ENCODE measurements around the gene GCSAM.
A peak's percentile ranks its signal among the peaks of the same experiment; 100 is the strongest.

GCSAM gene, protein sequence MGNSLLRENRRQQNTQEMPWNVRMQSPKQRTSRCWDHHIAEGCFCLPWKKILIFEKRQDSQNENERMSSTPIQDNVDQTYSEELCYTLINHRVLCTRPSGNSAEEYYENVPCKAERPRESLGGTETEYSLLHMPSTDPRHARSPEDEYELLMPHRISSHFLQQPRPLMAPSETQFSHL

DNA sequence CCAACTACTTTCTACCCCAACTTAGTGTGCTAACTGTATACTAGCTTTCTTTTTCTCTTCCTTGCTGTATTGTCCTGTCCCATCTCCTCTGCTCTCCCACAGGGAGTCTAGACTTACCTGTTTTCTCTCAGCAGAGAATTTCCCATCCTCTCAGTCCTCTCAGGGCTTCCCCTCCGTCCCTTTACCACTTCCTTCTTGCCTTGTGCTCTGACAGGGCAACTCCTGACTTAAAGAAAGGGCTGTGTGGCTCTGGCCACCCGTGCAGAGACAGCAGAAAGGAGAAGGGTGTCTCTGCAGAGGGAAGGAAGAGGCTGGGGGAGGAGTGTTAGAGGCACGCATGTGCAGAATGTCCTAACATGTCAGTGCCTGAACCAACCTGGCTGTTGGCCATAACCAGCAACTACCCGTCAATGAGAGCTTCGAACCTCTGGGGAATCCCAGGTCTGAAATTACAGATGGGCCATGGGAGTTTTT is at the start of gene GCSAM:
Gene GCSAM, minus strand, starts transcription at position 274 of the 474 bp plus-strand sequence. Its CDS starts 128 bp downstream, at position 146.
- DNase-seq = no peak

GRCh38 chr3:112175646-112176045 is 42.6 kb upstream of the GCSAM start:
- no peak for DNase-seq

DNA sequence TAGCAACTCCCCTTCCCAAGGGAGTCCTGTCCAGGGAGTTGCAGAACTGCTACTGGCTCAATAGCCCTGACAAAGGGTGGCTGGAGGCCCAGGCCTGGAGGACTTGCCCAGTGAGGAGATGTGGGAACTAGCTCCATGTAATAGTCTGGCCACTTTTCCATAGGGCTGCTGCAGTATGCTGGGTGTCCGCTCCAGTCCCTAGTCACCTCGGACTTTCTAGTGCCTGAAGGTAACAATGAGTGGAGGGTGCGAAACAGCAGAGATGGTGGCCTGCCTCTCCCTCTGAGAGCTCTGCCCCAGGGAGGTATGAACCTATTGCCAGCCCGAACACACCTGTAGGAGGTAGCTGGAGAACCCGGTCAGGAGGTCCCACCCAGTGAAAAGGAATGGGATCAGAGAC is 42.0 kb upstream of the GCSAM start:
- DNase-seq = no peak

DNA sequence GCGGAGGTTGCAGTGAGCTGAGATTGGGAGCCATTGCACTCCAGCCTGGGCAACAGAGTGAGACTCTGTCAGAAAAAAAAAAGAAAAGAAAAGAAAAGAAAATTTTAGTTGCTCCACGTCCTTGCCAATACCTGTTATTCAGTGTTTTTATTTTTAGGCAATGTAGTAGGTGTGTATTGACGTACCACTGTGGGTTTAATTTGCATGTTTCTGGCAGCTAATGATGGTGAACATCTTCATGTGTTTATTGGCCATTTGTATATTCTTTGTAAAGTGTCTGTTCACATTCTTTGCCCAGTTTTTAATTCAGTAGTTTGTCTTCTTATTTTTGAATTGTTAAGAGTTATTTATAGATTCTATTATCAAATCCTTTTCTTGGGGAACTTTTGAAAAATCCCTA is 38.1 kb upstream of the GCSAM start:
- DNase-seq = no peak

DNA sequence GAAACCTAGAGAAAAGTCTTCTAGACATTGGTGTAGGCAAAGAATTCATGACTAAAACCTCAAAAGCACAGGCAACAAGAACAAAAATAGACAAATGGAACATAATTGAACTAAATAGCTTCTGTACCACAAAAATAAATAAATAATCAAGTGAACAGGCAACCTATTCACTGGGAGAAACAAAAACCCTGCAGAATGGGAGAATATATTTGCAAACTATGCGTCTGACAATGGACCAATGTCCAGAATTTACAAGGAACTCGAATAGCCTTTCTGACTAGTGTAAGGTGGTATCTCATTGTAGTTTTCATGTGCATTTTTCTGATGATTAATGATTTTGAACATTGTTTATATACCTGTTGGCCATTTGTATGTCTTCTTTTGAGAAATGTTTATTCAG is 37.0 kb upstream of the GCSAM start:
- no peak for DNase-seq

- DNase-seq = no peak
Measured at GRCh38 chr3:112167758-112168157, 34.7 kb upstream of the GCSAM start.

- DNase-seq = no peak
Measured at GRCh38 chr3:112149136-112149535, 16.1 kb upstream of the GCSAM start.

GRCh38 chr3:112143689-112144088 is 10.6 kb upstream of the GCSAM start:
- DNase-seq = no peak

- DNase-seq = no peak
Measured at GRCh38 chr3:112143251-112143650, 10.2 kb upstream of the GCSAM start.

- DNase-seq = no peak
Measured at GRCh38 chr3:112141293-112141692, 8.2 kb upstream of the GCSAM start.

GRCh38 chr3:112140584-112140983 is 7.5 kb upstream of the GCSAM start:
- no peak for DNase-seq

- DNase-seq = no peak
Measured at GRCh38 chr3:112138219-112138969, 5.3 kb upstream of the GCSAM start.

DNA sequence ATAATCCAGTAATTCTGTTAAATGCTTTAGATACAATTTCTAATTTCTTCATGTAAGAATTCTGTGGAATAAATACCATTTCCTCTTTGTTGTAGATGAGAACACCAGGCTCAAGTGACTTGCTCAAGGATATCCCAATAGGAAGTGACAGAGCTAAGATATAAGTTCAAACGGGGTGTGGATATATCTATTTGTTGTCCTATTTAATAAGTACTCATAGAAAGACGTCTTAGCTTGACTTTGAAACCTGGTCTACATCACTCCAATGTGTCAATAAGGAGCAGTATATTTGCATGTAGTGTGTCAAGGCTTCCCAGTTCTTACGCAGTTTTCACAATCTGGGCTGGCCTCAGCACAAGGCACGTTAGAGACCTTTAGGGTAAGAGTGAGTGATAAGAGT is 4.7 kb upstream of the GCSAM start:
- DNase-seq = no peak

DNA sequence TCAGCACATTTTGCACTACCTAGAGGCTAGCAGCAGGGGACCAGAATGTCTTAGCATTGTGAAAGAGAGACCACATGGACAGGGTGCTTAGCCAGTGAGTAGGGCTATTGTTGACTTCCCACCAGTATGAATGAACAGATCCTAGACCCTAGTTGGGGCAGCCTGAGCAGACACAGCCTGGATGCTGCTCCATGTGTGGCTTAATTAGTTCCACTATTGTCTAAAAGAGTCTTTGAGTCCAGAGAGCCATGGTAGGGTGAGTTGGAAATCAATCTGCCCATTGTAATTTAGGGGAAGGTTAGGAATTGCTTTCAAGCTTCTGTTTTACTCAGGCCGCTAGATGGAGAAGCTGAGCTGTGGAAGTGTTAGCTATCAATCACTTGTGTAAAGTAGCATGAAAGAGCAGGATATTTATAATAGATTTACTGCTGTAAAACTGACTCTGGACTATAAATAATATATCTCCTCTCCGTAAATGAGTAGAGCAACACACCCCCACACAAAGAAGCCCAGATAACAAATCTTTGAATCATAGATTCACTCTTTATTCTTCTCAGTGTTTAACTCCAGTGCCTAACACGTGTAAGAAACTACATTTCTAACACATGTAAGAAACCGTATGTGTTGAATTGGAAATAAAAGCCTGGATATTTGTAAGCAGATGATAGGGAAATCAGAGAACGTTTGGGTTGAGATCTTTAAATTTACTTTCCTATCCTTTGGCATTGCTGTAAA is 4.1 kb upstream of the GCSAM start:
- peak; percentile 27 for DNase-seq

DNA sequence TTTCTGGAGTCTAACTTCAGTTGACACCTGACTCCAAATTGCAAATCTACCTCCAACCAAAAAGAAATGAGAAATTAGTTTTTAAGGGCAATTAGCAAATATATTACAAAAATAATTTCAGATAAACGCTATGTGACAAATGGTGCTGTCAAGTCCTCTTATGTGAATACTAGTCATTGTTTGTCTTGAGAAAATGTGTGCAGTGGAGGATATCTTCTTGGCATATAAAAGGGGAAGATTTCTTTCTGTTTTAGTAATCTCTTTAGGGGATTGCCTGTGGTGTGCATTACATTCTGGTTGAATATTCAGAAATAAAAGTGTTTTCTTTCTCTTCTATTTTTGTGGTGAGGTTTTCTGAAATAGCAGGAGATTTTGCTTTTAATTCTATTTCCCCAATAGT is 3.0 kb upstream of the GCSAM start:
- DNase-seq = no peak

- DNase-seq = no peak
Measured at GRCh38 chr3:112134335-112135124, 1.5 kb upstream of the GCSAM start.

- no peak for DNase-seq
Measured at GRCh38 chr3:112133626-112134334, 732 bp upstream of the GCSAM start.

DNA sequence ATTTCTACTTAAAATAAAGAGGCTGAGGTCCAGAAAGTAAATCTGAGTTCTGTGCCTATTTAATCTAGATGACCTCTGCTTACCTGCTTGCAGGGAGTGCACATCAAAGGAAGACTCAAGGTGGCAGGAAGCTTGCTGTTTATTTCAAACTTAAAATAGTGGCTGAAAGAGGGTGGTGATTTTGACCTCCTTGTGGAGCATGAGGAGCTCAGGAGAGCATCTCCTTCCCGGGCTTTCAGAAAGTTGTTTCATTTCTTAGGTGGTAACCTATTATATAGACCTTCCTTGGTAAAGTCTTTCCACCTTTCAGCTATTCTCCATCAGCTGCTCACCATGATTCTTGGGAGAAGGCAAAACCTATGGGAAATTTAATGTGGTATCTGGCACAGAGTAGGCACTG is 494 bp downstream of the GCSAM start:
- no peak for DNase-seq

DNA sequence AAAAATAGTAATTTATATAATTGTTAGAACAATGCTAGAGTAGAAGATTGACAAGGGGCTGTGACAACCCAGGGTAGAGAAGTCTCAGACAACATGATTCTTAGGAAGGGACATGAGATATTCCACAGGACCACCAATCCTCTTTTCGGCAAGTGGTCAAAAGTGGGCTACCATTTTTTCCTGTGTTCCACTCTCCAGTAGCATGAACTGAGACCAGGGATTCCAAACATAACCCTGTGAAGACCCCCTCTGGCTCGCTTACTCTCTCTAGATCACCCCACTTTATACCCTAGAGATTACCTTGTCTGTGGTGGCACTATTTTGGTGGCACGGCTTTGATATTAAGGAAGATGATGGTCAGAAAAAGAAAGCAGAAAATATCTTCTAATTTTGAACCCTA is 960 bp downstream of the GCSAM start:
- no peak for DNase-seq

DNA sequence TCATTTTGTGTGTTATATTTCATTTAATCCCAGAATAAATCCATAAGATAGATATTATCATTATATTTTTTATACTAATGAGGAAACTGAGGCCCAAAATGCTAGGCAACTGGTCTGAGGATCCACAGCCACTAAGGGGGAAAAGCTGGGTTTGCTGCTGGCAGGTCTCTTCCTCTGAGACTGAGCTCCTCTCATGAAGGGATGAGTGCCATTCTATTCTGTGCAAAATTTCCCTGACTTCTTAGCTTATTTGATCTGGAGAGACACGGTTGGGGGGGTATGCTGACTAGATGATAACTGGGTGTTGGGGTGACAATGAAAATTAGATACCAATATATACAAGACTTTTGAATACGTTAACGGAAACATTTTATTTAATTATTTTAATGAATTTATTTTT is 1.9 kb downstream of the GCSAM start:
- DNase-seq = no peak

DNA sequence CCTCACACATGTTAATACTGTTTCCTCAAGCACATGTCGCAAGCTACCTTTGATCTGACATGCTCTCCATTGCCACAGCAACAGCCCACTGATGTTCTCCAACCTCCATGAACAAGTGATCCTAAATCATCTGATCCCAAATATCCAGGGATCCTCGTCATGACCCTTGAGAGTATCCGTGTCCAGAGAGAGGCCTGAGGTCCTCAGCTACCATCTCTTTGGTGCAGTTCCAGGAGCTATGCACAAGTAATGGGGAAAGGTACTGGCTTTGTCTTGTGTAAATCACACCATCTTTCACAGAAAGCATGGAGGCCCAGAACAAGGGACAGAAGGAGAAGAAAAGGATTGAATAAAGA is 2.4 kb downstream of the GCSAM start:
- DNase-seq = no peak

DNA sequence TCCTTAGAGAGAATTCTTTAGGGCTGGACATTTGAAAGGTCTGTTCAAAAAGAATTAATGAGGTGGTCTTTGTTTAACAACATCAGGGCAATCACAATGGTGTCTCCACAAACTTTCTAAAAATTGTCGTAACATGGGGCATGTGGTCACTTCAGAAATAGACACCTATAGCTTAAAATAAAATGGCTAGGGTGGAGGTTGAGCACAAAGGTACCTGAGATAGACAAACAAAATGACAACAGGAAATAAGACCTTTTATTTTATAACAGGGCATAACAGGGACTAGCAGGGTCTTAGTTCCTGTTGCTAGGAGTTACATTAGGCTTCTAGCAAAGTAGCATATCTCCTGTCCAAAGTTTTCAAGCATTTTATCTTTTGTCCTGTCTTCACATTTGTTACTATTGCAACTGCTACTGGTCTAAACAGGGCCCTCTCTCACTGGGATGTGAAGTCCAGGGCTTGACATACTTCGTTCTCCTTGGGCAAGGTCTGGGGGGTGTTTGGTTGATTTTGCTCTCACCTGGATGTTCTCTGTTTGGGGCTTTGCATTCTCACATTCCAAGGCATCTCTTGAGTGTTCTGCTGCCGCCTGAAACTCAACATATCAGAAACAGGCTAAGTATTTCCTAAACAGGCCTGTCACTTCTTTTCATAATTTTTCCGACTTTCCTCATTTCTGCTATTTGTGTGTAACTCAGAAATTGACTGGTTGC is 3.0 kb downstream of the GCSAM start:
- DNase-seq = no peak

Data from fibroblast of skin of right quadriceps (primary cell).